PFSK-1 (cell line): ENCODE data around the gene TRUB2.

Experiments
- FOXP2 ChIP-seq: optimal IDR thresholded peaks from 2 replicates; pipeline ENCODE3; 2011; ENCODE audit warnings: borderline replicate concordance, control low read depth, inconsistent platforms; ENCODE audit not compliant: insufficient read depth; ENCODE audit errors: extremely low read length, extremely low read depth
- POLR2AphosphoS5 ChIP-seq: IDR thresholded peaks from 2 replicates; pipeline ENCODE4 v1.6.1; 2012; ENCODE audit warnings: low read depth, mild to moderate bottlenecking, control low read depth, low read length, moderate library complexity
- SIN3A ChIP-seq: IDR thresholded peaks from 2 replicates; pipeline ENCODE4 v1.6.1; 2012; ENCODE audit warnings: mild to moderate bottlenecking, low read length, moderate library complexity, borderline replicate concordance; ENCODE audit not compliant: insufficient read depth
- TAF1 ChIP-seq: IDR thresholded peaks from 2 replicates; pipeline ENCODE4 v1.6.1; 2012; ENCODE audit warnings: low read length, control low read depth, borderline replicate concordance; ENCODE audit not compliant: insufficient read depth
- TF ChIP-seq, protein P1 (sequence below), 2 experiments: IDR thresholded peaks; 2 replicates each; pipeline versions ENCODE4 v1.6.1 to v1.8.0; 2011 to 2012; ENCODE audit warnings: low read depth in 2 of 2, low read length in 2 of 2, control low read depth in 1 of 2, inconsistent platforms in 1 of 2, mild to moderate bottlenecking in 1 of 2, moderate library complexity in 1 of 2; ENCODE audit not compliant: insufficient read depth in 1 of 2

TRUB2 gene

GRCh38 chr9:128369024-128369706 is 46.9 kb upstream of the TRUB2 start:
- no peak for TF ChIP-seq POLR2AphosphoS5

- TF ChIP-seq, protein P1, sequence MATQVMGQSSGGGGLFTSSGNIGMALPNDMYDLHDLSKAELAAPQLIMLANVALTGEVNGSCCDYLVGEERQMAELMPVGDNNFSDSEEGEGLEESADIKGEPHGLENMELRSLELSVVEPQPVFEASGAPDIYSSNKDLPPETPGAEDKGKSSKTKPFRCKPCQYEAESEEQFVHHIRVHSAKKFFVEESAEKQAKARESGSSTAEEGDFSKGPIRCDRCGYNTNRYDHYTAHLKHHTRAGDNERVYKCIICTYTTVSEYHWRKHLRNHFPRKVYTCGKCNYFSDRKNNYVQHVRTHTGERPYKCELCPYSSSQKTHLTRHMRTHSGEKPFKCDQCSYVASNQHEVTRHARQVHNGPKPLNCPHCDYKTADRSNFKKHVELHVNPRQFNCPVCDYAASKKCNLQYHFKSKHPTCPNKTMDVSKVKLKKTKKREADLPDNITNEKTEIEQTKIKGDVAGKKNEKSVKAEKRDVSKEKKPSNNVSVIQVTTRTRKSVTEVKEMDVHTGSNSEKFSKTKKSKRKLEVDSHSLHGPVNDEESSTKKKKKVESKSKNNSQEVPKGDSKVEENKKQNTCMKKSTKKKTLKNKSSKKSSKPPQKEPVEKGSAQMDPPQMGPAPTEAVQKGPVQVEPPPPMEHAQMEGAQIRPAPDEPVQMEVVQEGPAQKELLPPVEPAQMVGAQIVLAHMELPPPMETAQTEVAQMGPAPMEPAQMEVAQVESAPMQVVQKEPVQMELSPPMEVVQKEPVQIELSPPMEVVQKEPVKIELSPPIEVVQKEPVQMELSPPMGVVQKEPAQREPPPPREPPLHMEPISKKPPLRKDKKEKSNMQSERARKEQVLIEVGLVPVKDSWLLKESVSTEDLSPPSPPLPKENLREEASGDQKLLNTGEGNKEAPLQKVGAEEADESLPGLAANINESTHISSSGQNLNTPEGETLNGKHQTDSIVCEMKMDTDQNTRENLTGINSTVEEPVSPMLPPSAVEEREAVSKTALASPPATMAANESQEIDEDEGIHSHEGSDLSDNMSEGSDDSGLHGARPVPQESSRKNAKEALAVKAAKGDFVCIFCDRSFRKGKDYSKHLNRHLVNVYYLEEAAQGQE (IDR thresholded peaks at IDR 0.05; ENCODE audit: insufficient read depth in 1 of 2, low read depth in 2 of 2, low read length in 2 of 2) = no peak
- no peak for TF ChIP-seq POLR2AphosphoS5
- TF ChIP-seq TAF1 = no peak
- no peak for TF ChIP-seq FOXP2
- TF ChIP-seq SIN3A = no peak
Measured at GRCh38 chr9:128365525-128365924, 43.3 kb upstream of the TRUB2 start.

DNA sequence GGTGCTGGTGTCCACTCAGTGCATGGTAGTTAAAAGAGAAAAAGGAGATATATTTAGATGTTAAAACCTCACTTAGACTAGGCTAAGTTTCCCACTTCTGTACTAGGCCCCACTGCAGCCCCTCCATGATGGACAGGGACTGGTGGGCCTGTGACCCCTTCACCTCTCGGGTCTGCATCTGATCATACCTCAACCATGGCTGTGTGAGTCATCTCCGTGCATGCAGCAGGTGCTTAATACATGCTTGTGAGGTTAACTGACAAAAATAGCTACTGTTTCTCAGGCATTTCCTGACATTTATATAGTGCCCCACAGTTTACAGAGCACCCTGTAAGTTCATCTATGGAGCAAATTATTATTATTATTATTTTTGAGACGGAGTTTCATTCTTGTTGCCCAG is 40.5 kb upstream of the TRUB2 start:
- no peak for TF ChIP-seq FOXP2
- no peak for TF ChIP-seq TAF1
- TF ChIP-seq, protein P1 (IDR thresholded peaks at IDR 0.05; ENCODE audit: insufficient read depth in 1 of 2, low read depth in 2 of 2, low read length in 2 of 2) = no peak
- TF ChIP-seq SIN3A = no peak
- TF ChIP-seq POLR2AphosphoS5 = no peak

DNA sequence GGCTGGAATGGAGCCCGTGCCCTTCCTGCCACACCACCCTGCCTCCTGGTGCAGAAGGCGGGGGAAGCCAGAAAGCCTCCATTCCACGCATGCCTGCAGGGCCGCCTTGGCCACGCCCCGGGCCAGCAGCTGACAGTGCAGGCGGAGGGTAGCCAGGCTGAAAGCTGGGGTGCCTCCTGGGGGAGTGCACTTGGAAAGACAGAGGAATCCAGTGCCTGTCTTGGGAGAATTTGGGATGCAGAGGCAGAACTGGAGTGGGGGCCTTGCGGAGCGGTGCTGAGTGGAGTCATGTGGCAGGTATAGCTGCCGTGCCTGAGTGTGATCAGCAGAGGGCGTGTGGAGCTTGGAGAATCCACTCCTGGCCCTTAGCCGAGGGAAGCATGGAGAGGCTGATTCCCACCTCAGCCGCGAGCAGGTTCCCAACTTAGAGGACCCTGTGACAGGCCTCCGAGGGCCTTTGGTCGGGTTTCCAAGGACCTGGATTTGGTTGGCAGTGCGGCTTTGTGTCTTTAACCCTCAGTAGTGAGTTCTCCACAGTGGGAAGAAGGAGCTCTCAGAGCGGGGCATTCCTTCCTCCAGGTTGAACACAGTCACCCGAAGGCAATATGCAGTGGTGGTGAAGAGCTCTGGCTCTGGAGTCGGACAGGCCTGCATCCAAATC is 39.9 kb upstream of the TRUB2 start:
- TF ChIP-seq FOXP2 (peak; percentile 8), POLR2AphosphoS5 (peak; percentile 57; the same call in 1 of the 2 replicates), TAF1 (no peak; the same call in 1 of the 2 replicates)

GRCh38 chr9:128361296-128361985 is 39.2 kb upstream of the TRUB2 start:
- TF ChIP-seq TAF1 (no peak), POLR2AphosphoS5 (no peak), SIN3A (no peak), FOXP2 (no peak)
- TF ChIP-seq, protein P1 (IDR thresholded peaks at IDR 0.05; ENCODE audit: insufficient read depth in 1 of 2, low read depth in 2 of 2, low read length in 2 of 2) = no peak

DNA sequence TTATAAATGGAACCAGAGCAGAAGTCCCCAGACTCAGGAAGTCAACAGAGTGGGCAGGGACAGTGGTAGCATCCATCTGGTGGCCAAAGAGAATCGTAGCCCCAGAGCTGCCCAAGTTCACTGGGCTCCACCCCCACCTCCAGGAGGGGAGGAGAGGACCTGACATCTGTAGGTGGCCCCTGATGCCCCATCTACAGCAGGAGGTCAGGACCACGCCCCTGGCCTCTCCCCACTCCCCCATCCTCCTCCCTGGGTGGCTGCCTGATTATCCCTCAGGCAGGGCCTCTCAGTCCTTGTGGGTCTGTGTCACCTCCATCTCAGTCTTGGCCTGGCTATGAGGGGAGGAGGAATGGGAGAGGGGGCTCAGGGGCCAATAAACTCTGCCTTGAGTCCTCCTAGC is 38.6 kb upstream of the TRUB2 start:
- TF ChIP-seq FOXP2 (no peak), POLR2AphosphoS5 (no peak), SIN3A (no peak), TAF1 (no peak)
- TF ChIP-seq, protein P1 (IDR thresholded peaks at IDR 0.05; ENCODE audit: insufficient read depth in 1 of 2, low read depth in 2 of 2, low read length in 2 of 2) = no peak
